Endothelial cell of umbilical vein (primary cell): ENCODE measurements around the gene ARRDC1.

Experiments used
- CTCF ChIP-seq, 2 donors: IDR thresholded peaks; 1 replicate in 1 of 2; 2 replicates in 1 of 2; pipeline ENCODE4 v1.5.1; 2011; ENCODE audit warnings: low read length in 2 of 2, mild to moderate bottlenecking in 2 of 2, moderate library complexity in 2 of 2, control low read depth in 1 of 2, inconsistent platforms in 1 of 2, low read depth in 1 of 2; ENCODE audit not compliant: insufficient read depth in 1 of 2; ENCODE audit errors: extremely low read depth in 1 of 2
- POLR2A ChIP-seq: IDR thresholded peaks from 2 replicates; pipeline ENCODE4 v1.6.1; 2012; ENCODE audit warnings: low read depth, mild to moderate bottlenecking, control low read depth, low read length
- POLR2AphosphoS5 ChIP-seq: IDR thresholded peaks from 2 replicates; pipeline ENCODE4 v1.6.1; 2012; ENCODE audit warnings: low read depth, mild to moderate bottlenecking, control low read depth, low read length, moderate library complexity; ENCODE audit not compliant: insufficient read depth

DNA sequence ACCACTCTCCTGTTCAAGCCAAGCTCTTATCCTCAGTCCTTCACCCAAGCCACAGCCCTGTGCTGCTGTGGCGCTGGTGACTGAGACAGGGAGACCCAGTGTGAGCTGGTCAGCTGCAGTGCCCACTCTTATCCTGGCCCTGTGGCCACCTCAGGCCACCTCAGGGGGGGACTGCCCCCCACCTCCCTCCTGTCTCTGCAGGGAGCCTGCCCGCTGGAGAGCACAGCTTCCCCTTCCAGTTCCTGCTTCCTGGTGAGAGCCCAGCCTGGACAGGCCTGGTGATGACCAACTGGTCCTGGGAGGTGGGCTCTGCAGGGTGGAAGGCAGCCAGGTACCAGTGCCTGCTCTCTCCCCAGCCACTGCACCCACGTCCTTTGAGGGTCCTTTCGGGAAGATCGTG lies 7.8 kb downstream of the ARRDC1 start:
- TF ChIP-seq POLR2A = no peak
- no peak for TF ChIP-seq CTCF (IDR thresholded peaks at IDR 0.05; ENCODE audit: extremely low read depth in 1 of 2, insufficient read depth in 1 of 2, low read depth in 1 of 2, low read length in 2 of 2)
- no peak for TF ChIP-seq POLR2AphosphoS5
